Stimulated activated CD8-positive, alpha-beta memory T cell treated with anti-CD3 and anti-CD28 coated beads, Interleukin-2, amount 100 ng/mL, for 1 hour (primary cell): ENCODE data around the gene CACNA1E.

Source experiments
- DNase-seq, 2 donors: peaks; one replicate each; pipeline ENCODE4 v3.0.0-alpha.2; 2020; ENCODE audit warnings: low read depth in 2 of 2

Gene CACNA1E

GRCh38 chr1:181587870-181588438 lies 104.6 kb downstream of the CACNA1E start:
- no peak for DNase-seq

- DNase-seq = no peak
Observed at GRCh38 chr1:181588631-181589030, 105.3 kb downstream of the CACNA1E start.

- DNase-seq = no peak
Observed at GRCh38 chr1:181592255-181592859, 109.0 kb downstream of the CACNA1E start.

GRCh38 chr1:181593042-181593441 lies 109.7 kb downstream of the CACNA1E start:
- no peak for DNase-seq

- DNase-seq = no peak
Observed at GRCh38 chr1:181594553-181594952, 111.2 kb downstream of the CACNA1E start.

- no peak for DNase-seq
Observed at GRCh38 chr1:181595234-181595633, 111.9 kb downstream of the CACNA1E start.

- no peak for DNase-seq
Observed at GRCh38 chr1:181601186-181601950, 118.1 kb downstream of the CACNA1E start.

- DNase-seq = no peak
Observed at GRCh38 chr1:181603735-181604410, 120.6 kb downstream of the CACNA1E start.

- DNase-seq = no peak
Observed at GRCh38 chr1:181604482-181605249, 121.3 kb downstream of the CACNA1E start.

- no peak for DNase-seq
Observed at GRCh38 chr1:181607524-181607923, 124.2 kb downstream of the CACNA1E start.

- no peak for DNase-seq
Observed at GRCh38 chr1:181608386-181608785, 125.1 kb downstream of the CACNA1E start.

GRCh38 chr1:181608948-181609347 lies 125.6 kb downstream of the CACNA1E start:
- DNase-seq = no peak

GRCh38 chr1:181612100-181612499 lies 128.8 kb downstream of the CACNA1E start:
- DNase-seq = no peak

GRCh38 chr1:181618559-181618958 lies 135.2 kb downstream of the CACNA1E start:
- DNase-seq = no peak

- no peak for DNase-seq
Observed at GRCh38 chr1:181620183-181620582, 136.9 kb downstream of the CACNA1E start.

GRCh38 chr1:181623850-181624249 lies 140.5 kb downstream of the CACNA1E start:
- DNase-seq = no peak

- no peak for DNase-seq
Observed at GRCh38 chr1:181626279-181626938, 143.1 kb downstream of the CACNA1E start.

GRCh38 chr1:181630398-181630797 lies 147.1 kb downstream of the CACNA1E start:
- no peak for DNase-seq

- DNase-seq = no peak
Observed at GRCh38 chr1:181630838-181631237, 147.5 kb downstream of the CACNA1E start.

GRCh38 chr1:181632492-181632891 lies 149.2 kb downstream of the CACNA1E start:
- no peak for DNase-seq

- DNase-seq = no peak
Observed at GRCh38 chr1:181632960-181633359, 149.6 kb downstream of the CACNA1E start.
